GM19240 (cell line): ENCODE measurements around the gene ST6GALNAC4.
"Not testable (repeated sequence)": the region's sequence is repeated elsewhere in the genome, so short reads cannot be mapped to it uniquely, and the experiment has no call there.

Experiments
- DNase-seq: peaks from one replicate; pipeline ENCODE4 v3.0.0; 2011; ENCODE audit warnings: low spot score; ENCODE audit not compliant: insufficient read length

Gene ST6GALNAC4

GRCh38 chr9:127890053-127890452, 26.8 kb downstream of the ST6GALNAC4 start:
- DNase-seq, result no peak

GRCh38 chr9:127887792-127888191, 29.0 kb downstream of the ST6GALNAC4 start:
- no peak for DNase-seq

- DNase-seq, result no peak
Measured at GRCh38 chr9:127886401-127886972, 30.4 kb downstream of the ST6GALNAC4 start.

GRCh38 chr9:127885508-127886281, 31.1 kb downstream of the ST6GALNAC4 start:
- no peak for DNase-seq

GRCh38 chr9:127884976-127885490, 31.8 kb downstream of the ST6GALNAC4 start:
- DNase-seq, result no peak

GRCh38 chr9:127884427-127884911, 32.4 kb downstream of the ST6GALNAC4 start:
- DNase-seq, result no peak

GRCh38 chr9:127883959-127884358, 32.9 kb downstream of the ST6GALNAC4 start:
- DNase-seq, result no peak

- not testable (repeated sequence) for DNase-seq
Measured at GRCh38 chr9:127881715-127882114, 35.1 kb downstream of the ST6GALNAC4 start.

- DNase-seq, result no peak
Measured at GRCh38 chr9:127880143-127880542, 36.7 kb downstream of the ST6GALNAC4 start.

- DNase-seq, result no peak
Measured at GRCh38 chr9:127878652-127879390, 38.0 kb downstream of the ST6GALNAC4 start.

GRCh38 chr9:127878001-127878651, 38.7 kb downstream of the ST6GALNAC4 start:
- no peak for DNase-seq

GRCh38 chr9:127877566-127877998, 39.3 kb downstream of the ST6GALNAC4 start, which contains the start of gene AK1:
TSS of gene AK1 (minus strand) at chr9:127877675. CDS start at chr9:127874617, 3,058 bp downstream.
- DNase-seq, result no peak

GRCh38 chr9:127876764-127877562, 39.9 kb downstream of the ST6GALNAC4 start:
- DNase-seq, result no peak

GRCh38 chr9:127876026-127876763, 40.6 kb downstream of the ST6GALNAC4 start:
- DNase-seq, result no peak

GRCh38 chr9:127875306-127875966, 41.4 kb downstream of the ST6GALNAC4 start:
- DNase-seq, result no peak

- DNase-seq, result no peak
Measured at GRCh38 chr9:127874301-127875221, 42.3 kb downstream of the ST6GALNAC4 start.

GRCh38 chr9:127873886-127874285, 43.0 kb downstream of the ST6GALNAC4 start:
- no peak for DNase-seq

GRCh38 chr9:127873223-127873691, 43.6 kb downstream of the ST6GALNAC4 start:
- no peak for DNase-seq
